K562 (cell line): ENCODE measurements around the gene SRPK3. TPM values are rescaled to one million over a fixed set of nuclear protein-coding genes. Genes with fewer than 3 reads are reported as not detected.

ENCODE experiments used
- CBX8 ChIP-seq: fragments of 200-600 bp; sonication (generic); IDR thresholded peaks from 2 replicates; pipeline ENCODE4 v1.6.1; 2012; ENCODE audit warnings: borderline replicate concordance, mixed run types, low read depth, mild to moderate bottlenecking, moderate library complexity, mixed read lengths, low read length, control low read depth, inconsistent platforms; ENCODE audit not compliant: poor library complexity, severe bottlenecking; ENCODE audit errors: extremely low read depth
- E4F1 ChIP-seq: fragments of 250-450 bp; sonication (Bioruptor Pico); IDR thresholded peaks from 2 replicates; pipeline ENCODE4 v1.5.0; 2021; ENCODE audit warnings: mild to moderate bottlenecking, borderline replicate concordance
- HMG20A ChIP-seq: fragments of 450-650 bp; formaldehyde crosslinking; conservative IDR thresholded peaks from 2 replicates; pipeline ENCODE4 v1.4.0; 2020; ENCODE audit warnings: mild to moderate bottlenecking, mixed read lengths
- HNRNPLL ChIP-seq: fragments of 200-400 bp; formaldehyde crosslinking; IDR thresholded peaks from 2 replicates; pipeline ENCODE4 v1.6.1; 2017; ENCODE audit warnings: low read length, low read depth, mild to moderate bottlenecking; ENCODE audit not compliant: poor library complexity, severe bottlenecking
- KDM4B ChIP-seq, 2 experiments: fragments of 450-650 bp in 1 of 2; sonication (generic) in 1 of 2; IDR thresholded peaks; 2 replicates each; pipeline ENCODE4 v1.6.1; 2016 to 2017; ENCODE audit warnings: borderline replicate concordance in 2 of 2, antibody characterized with exemption in 1 of 2, low read depth in 1 of 2, mild to moderate bottlenecking in 1 of 2
- MYC ChIP-seq, 2 experiments: fragments of 250-450 bp in 1 of 2; sonication (Bioruptor Pico) in 1 of 2; IDR thresholded peaks; 2 replicates each; pipeline versions ENCODE4 v1.5.1 to v1.6.1; 2012 to 2021; ENCODE audit warnings: low read depth in 2 of 2, borderline replicate concordance in 1 of 2, improper control_type of control experiment in 1 of 2, low read length in 1 of 2, mild to moderate bottlenecking in 1 of 2, moderate library complexity in 1 of 2
- NFXL1 ChIP-seq: fragments of 450-650 bp; formaldehyde crosslinking; IDR thresholded peaks from 2 replicates; pipeline ENCODE4 v1.4.0; 2021; ENCODE audit warnings: mild to moderate bottlenecking
- NR2F6 ChIP-seq: fragments of 450-650 bp; formaldehyde crosslinking; IDR thresholded peaks from 2 replicates; pipeline ENCODE4 v1.4.0; 2020; ENCODE audit warnings: mild to moderate bottlenecking
- PURB ChIP-seq: sonication (generic); formaldehyde crosslinking; IDR thresholded peaks from 2 replicates; pipeline ENCODE4 v1.9.0; 2021; ENCODE audit warnings: low read depth, mild to moderate bottlenecking, missing genetic modification reagents
- RBM14 ChIP-seq: fragments of 200-400 bp; formaldehyde crosslinking; IDR thresholded peaks from 2 replicates; pipeline ENCODE4 v1.6.1; 2018; ENCODE audit warnings: low read depth, mild to moderate bottlenecking, low read length, moderate library complexity, borderline replicate concordance; ENCODE audit not compliant: insufficient read depth
- TBL1XR1 ChIP-seq, 2 experiments: IDR thresholded peaks; 2 replicates each; pipeline ENCODE4 v1.6.1; 2012; ENCODE audit warnings: improper control_type of control experiment in 2 of 2, low read length in 2 of 2, mild to moderate bottlenecking in 1 of 2
- XRCC4 ChIP-seq: IDR thresholded peaks from one replicate; pipeline ENCODE4 v1.6.1; 2011; ENCODE audit not compliant: insufficient read depth, insufficient read length; ENCODE audit errors: extremely low read depth
- YBX1 ChIP-seq: fragments of 450-650 bp; IDR thresholded peaks from 2 replicates; pipeline ENCODE4 v1.7.1; 2016; ENCODE audit warnings: mild to moderate bottlenecking
- ZNF408 ChIP-seq: fragments of 250-450 bp; sonication (Bioruptor Pico); IDR thresholded peaks from 2 replicates; pipeline ENCODE4 v1.4.0; 2020; ENCODE audit warnings: low read depth, mild to moderate bottlenecking, moderate library complexity
- ZNF511 ChIP-seq: sonication (generic); formaldehyde crosslinking; IDR thresholded peaks from 2 replicates; pipeline ENCODE4 v1.8.0; 2022; ENCODE audit warnings: mild to moderate bottlenecking, missing genetic modification reagents
- polyA plus RNA-seq, 8 experiments: library from polyadenylated mRNA; depleted of rRNA in 4 of 8; stranded (reverse) in 5 of 8; unstranded in 3 of 8; fragments of >200 nt; fragmentation: Nextera tagmentation in 2 of 8; fragmentation: Illumina TruSeq in 1 of 8; extraction: Ambion mirVana in 2 of 8; extraction: Trizol in 1 of 8; gene quantifications; 2 replicates each; pipeline versions ENCODE4 v1.2.1 to v1.2.3, GENCODE V29; 2011 to 2014; ENCODE audit warnings: inconsistent platforms in 1 of 8, missing spikeins in 1 of 8
- total RNA-seq, 7 experiments: library from RNA; depleted of rRNA in 6 of 7; stranded (reverse); fragments of >200 nt in 6 of 7; fragmentation: Illumina TruSeq in 2 of 7; extraction: Trizol in 2 of 7; gene quantifications; 2 replicates each; pipeline versions ENCODE4 v1.2.1 to v1.2.3, GENCODE V29; 2011 to 2021; ENCODE audit warnings: low replicate concordance in 1 of 7
- TF ChIP-seq, protein P1 (sequence below): fragments of 250-450 bp; sonication (Bioruptor Pico); IDR thresholded peaks from 2 replicates; pipeline ENCODE4 v1.4.0; 2020; ENCODE audit warnings: mild to moderate bottlenecking, moderate library complexity
- TF ChIP-seq, protein P2 (sequence below): fragments of 250-450 bp; sonication (Bioruptor Pico); IDR thresholded peaks from 2 replicates; pipeline ENCODE4 v1.4.0; 2020; ENCODE audit warnings: mild to moderate bottlenecking, moderate library complexity, borderline replicate concordance

SRPK3 gene
- total and polyA plus RNA-seq, 9 of the 15 experiments (the other 6 are each of a cell fraction or from before 2014, with no cell fraction given) = 0.01 to 0.09 (median 0.04) TPM; not detected in 2

- TF ChIP-seq E4F1 (no peak), PURB (no peak), CBX8 (no peak), ZNF511 (CRISPR knock-in tag) (no peak), RBM14 (no peak), NR2F6 (CRISPR knock-in tag) (no peak), TBL1XR1 (IDR thresholded peaks at IDR 0.05; ENCODE audit: low read length in 2 of 2) (no peak), KDM4B (IDR thresholded peaks at IDR 0.05; ENCODE audit: borderline replicate concordance in 2 of 2, low read depth in 1 of 2) (no peak), NFXL1 (CRISPR knock-in tag) (no peak), YBX1 (no peak), HNRNPLL (no peak), MYC (IDR thresholded peaks at IDR 0.05; ENCODE audit: low read depth, low read length) (0 out of 2 replicates have a peak, but pooled peaks have one; percentile 28), MYC (CRISPR knock-in tag; IDR thresholded peaks at IDR 0.05; ENCODE audit: borderline replicate concordance, low read depth) (no peak), HMG20A (CRISPR knock-in tag) (no peak), XRCC4 (no peak), ZNF408 (CRISPR knock-in tag) (no peak)
- TF ChIP-seq, protein P1, sequence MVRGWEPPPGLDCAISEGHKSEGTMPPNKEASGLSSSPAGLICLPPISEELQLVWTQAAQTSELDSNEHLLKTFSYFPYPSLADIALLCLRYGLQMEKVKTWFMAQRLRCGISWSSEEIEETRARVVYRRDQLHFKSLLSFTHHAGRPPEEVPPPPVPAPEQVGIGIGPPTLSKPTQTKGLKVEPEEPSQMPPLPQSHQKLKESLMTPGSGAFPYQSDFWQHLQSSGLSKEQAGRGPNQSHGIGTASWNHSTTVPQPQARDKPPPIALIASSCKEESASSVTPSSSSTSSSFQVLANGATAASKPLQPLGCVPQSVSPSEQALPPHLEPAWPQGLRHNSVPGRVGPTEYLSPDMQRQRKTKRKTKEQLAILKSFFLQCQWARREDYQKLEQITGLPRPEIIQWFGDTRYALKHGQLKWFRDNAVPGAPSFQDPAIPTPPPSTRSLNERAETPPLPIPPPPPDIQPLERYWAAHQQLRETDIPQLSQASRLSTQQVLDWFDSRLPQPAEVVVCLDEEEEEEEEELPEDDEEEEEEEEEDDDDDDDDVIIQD = no peak
- TF ChIP-seq, protein P2, sequence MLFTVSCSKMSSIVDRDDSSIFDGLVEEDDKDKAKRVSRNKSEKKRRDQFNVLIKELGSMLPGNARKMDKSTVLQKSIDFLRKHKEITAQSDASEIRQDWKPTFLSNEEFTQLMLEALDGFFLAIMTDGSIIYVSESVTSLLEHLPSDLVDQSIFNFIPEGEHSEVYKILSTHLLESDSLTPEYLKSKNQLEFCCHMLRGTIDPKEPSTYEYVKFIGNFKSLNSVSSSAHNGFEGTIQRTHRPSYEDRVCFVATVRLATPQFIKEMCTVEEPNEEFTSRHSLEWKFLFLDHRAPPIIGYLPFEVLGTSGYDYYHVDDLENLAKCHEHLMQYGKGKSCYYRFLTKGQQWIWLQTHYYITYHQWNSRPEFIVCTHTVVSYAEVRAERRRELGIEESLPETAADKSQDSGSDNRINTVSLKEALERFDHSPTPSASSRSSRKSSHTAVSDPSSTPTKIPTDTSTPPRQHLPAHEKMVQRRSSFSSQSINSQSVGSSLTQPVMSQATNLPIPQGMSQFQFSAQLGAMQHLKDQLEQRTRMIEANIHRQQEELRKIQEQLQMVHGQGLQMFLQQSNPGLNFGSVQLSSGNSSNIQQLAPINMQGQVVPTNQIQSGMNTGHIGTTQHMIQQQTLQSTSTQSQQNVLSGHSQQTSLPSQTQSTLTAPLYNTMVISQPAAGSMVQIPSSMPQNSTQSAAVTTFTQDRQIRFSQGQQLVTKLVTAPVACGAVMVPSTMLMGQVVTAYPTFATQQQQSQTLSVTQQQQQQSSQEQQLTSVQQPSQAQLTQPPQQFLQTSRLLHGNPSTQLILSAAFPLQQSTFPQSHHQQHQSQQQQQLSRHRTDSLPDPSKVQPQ (CRISPR knock-in tag) = no peak
Observed at GRCh38 chrX:153791104-153791852, 10.4 kb downstream of the SRPK3 start (continued).
